PC-9 (cell line): Measurements from ENCODE around the gene CALCOCO2.

Source experiments
- EZH2 ChIP-seq: fragments of 200-600 bp; sonication (generic); IDR thresholded peaks from 2 replicates; pipeline ENCODE4 v1.8.0; 2017; ENCODE audit warnings: antibody characterized with exemption, low read depth
- TF ChIP-seq, protein P1 (sequence below): fragments of 200-600 bp; sonication (generic); conservative IDR thresholded peaks from 2 replicates; pipeline ENCODE4 v1.6.1; 2017; ENCODE audit warnings: mixed run types, antibody characterized with exemption, mild to moderate bottlenecking, moderate library complexity

DNA sequence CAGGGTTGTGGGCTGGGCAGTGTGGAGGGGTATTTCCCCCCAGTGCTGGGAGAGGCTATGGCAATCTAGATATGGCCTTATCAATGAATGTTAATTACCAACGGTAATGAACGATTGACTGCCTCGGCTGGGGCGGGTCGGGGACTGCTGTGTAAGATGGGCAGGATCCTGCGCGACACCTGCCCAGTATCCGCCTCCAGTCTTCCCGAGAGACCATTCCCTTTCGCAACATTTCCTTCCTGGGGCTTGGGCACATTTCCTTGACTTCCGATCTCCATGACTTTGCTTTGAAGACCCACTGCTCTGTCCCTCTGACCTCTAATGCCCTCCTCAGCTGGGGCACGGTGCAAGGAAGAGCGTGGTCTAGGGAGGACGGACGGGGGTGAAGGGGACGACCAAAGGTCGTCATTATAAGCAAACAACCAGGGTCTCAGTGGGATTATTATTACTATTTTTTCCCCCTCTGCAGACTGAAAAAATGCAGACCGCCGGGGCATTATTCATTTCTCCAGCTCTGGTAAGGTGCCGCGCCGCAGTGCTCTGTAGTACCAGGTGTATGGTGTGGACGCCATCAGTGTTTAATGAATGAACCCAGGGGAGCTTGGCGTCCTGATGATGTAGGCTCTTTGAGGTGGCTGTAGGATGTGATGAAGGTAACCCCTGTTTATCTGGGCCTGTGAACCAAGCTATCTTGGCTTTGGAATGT is 62.3 kb downstream of the CALCOCO2 start:
- TF ChIP-seq, protein P1, sequence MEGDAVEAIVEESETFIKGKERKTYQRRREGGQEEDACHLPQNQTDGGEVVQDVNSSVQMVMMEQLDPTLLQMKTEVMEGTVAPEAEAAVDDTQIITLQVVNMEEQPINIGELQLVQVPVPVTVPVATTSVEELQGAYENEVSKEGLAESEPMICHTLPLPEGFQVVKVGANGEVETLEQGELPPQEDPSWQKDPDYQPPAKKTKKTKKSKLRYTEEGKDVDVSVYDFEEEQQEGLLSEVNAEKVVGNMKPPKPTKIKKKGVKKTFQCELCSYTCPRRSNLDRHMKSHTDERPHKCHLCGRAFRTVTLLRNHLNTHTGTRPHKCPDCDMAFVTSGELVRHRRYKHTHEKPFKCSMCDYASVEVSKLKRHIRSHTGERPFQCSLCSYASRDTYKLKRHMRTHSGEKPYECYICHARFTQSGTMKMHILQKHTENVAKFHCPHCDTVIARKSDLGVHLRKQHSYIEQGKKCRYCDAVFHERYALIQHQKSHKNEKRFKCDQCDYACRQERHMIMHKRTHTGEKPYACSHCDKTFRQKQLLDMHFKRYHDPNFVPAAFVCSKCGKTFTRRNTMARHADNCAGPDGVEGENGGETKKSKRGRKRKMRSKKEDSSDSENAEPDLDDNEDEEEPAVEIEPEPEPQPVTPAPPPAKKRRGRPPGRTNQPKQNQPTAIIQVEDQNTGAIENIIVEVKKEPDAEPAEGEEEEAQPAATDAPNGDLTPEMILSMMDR = no peak
- TF ChIP-seq EZH2 = no peak
